GM21529 (cell line): Measurements from ENCODE around the gene HMGCS2.
"Not testable (repeated sequence)": the region's sequence is repeated elsewhere in the genome, so short reads cannot be mapped to it uniquely, and the experiment has no call there.

ENCODE experiments used
- ATAC-seq: cut with Tn5 transposase; IDR thresholded peaks from one replicate; pipeline ENCODE4 v1.9.1; 2021; ENCODE audit not compliant: unreplicated experiment

Gene HMGCS2

GRCh38 chr1:119732465-119733168 is 36.1 kb downstream of the HMGCS2 start:
- no peak for ATAC-seq

DNA sequence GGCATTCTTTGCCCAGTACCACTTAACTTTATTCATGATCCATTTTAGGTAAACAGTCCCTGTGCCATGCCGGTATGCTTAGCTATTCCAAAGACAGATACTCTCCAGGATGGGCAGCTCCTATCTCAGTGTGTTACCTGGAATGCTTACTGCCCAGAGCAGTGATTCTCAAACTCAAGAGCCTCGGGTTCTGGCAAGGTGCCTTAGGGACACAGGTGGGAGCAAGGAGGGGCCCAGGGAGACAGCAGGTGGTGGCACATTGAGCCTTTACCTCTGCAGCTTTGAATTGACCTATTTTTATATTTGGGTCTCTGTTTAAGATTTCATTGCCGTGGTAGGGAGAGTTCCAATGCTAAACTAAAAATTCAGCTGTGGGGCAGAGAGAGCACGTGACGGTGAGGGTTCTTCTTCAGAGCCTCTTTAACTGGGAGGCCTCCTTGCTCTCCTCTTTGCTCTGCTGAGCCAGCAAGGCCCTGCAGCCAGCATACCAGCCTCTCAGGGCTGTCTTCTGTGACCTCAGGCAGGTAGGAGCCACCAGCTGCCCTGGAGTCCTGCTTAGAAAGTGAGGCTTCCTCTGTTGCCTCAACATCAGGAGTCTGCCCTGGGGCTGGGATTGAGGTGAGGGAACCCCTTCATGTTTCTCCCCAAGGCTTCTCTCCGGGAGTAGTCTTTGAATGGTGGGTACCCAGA is 36.8 kb downstream of the HMGCS2 start:
- no peak for ATAC-seq

DNA sequence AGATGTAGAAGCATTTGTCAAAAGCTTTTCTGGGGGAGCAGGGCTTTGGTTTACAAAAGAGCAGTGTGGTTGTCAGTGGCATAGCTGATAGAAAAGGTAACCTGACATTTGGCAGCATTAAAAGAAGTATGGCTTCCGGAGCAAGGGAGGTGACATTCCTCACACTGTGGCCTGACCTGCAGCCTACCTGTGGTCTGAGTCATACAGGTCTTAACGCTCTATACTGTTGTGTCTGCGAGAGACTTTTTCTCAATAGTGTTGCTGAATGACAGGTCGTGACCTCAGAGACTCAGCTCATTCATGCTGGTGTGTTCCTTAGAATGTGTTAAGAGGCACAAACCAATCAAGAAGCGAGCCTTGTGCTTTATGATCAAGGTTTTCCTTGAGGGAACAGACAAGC is 37.6 kb downstream of the HMGCS2 start:
- no peak for ATAC-seq

- ATAC-seq: no peak
Measured at GRCh38 chr1:119729044-119729443, 39.7 kb downstream of the HMGCS2 start.

DNA sequence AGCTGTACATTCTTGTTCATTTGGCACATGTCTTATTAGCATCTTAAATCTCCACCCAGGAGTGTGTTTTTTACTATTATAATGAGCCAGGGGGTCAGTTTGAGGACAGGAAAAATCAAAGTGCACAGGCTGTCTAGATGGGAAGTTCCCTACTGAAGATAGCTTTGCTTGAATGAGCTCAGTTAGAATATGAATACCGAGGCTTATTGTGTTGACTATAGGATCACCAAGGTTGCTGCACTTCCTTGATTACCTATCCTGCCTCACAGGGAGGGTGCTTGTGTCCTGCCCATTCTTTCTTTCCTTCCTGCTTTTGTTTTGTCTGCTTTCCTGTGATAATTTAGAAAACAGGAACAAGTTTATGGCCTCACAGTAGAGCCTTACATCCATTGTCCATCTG is 40.7 kb downstream of the HMGCS2 start:
- ATAC-seq: no peak

DNA sequence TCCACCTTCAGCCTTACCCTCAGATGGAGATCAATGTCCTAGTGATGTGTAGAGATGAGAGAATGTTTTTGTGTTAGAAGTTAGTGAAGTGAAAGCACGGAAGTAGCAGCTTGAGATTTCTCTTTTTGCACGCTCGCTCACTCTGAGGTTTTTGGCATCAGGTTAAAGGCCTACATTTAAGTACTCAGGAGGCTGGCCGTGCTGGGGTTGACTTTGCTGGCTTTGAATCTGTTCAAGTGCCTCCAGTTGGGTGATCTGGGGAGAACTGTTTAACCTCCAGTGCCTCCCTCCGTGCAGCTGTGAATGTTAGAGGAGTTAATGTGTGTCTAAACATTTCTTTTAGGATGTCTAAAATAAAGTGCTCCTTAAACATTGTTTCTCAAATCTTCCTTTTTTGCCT is 43.1 kb downstream of the HMGCS2 start:
- ATAC-seq: no peak

GRCh38 chr1:119724611-119725218 is 44.0 kb downstream of the HMGCS2 start:
- no peak for ATAC-seq

DNA sequence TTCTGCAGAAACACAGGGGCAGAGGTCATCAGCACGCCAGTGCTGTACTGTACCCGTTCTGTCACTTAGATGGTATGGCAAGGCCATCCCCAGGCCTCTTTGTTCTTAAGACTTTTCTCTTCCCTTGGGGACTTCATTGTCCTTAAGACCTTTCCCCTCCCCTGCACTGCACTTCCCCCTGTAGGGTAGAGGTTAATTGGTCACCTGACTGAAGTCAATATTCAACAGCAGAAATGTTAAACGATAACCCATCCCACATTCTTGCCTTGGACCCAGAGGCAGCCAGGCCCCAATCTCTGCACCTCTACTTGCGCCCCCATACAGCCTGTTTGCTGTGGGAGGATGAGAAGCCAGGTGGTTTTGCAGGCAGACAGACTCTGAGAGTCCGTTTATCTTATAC is 46.8 kb downstream of the HMGCS2 start:
- ATAC-seq: no peak

DNA sequence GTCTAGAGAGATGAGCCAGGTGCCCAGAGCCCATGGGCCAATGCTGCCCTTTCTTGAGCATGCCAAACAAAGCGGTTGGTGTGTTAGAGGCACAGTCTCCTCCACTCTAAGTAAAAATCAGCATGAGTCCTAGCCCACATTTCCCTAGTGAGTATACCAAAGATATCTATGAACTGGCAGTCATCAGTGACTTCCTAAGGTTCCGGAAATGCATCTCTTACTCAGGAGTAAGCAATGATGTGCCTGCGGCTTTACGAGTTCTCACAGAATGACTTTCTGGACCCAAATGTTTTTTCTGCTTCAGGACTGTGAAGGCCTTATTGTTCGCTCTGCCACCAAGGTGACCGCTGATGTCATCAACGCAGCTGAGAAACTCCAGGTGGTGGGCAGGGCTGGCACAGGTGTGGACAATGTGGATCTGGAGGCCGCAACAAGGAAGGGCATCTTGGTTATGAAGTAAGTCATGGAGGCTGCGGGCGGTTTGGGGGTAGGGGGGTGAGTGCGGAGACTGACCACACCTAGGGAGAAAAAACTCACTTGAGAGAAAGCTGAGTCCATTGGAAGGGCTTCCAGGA is 47.8 kb downstream of the HMGCS2 start:
- no peak for ATAC-seq

- ATAC-seq: no peak
Measured at GRCh38 chr1:119718972-119719371, 49.7 kb downstream of the HMGCS2 start.

- no peak for ATAC-seq
Measured at GRCh38 chr1:119718409-119718808, 50.3 kb downstream of the HMGCS2 start.

DNA sequence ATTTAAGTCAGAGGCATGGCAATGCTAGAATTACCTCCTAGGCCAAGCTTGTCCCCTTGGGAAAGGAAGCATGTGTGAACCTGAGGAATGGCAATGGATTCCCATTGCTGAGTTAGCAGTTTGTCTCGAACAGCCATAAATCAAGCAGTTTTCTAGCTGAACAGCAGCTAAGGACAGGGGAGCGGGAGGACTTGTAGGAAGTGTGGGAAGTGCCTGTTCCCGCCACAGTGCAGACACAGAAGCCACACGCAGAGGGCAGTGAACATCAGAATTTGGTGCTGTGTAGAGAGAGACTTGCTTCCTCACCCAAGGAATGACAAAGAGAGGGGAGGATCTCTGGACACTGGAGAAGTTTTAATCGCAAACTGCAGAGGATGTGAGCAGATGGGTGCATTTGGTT is 53.2 kb downstream of the HMGCS2 start:
- ATAC-seq: no peak

GRCh38 chr1:119714583-119714982 is 54.1 kb downstream of the HMGCS2 start:
- no peak for ATAC-seq

GRCh38 chr1:119713749-119714456 is 54.8 kb downstream of the HMGCS2 start:
- ATAC-seq: no peak

- ATAC-seq: no peak
Measured at GRCh38 chr1:119713039-119713748, 55.5 kb downstream of the HMGCS2 start.

DNA sequence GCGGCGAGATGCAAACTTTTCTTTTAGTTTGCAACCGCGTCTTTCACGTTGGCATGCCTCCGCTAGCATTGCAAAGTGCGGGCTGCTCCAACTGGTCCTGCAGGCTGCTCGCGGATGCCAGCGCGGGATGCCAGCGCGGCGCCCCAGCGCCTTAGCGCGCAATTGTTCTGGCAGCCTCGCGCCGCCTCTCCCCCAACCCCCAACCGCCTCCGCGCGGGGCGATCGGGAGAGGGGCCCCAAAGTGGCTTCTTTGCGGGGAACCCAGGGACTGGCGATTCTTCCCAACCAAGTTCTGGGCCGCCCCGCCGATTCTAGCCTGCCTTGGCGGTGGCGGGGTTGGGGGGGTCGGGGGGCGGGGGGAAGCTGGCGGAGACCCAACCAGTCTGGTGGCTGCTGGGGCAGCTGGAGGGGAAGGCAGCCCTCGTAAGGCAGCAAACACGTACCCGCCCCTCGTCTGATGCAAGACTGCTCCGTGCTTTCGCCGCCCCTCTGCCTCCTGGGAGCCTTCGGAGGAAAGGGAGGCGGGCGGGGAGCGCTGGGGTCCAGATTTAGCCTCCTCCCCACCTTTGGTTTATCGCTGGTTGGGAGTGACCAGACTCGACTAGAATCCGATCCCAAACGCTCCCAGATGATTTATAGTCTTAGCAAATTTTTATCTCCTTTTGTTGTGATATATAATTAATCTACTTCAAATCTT is 56.2 kb downstream of the HMGCS2 start:
- ATAC-seq: peak; percentile 56

DNA sequence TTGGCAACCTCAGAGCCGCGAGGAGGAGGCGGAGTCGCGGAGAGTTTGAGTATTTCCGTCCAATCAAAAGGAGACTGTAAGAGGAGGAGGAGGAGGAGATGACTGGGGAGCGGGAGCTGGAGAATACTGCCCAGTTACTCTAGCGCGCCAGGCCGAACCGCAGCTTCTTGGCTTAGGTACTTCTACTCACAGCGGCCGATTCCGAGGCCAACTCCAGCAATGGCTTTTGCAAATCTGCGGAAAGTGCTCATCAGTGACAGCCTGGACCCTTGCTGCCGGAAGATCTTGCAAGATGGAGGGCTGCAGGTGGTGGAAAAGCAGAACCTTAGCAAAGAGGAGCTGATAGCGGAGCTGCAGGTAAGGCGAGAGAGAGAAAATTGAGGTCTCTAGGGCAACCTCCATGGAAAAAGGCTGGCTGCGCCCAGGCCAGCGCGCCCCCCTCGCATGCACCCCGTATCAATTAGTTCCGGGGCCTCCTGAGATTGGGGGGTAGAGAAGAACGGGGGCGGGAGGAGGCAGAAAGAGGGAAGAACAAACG is 56.8 kb downstream of the HMGCS2 start, which contains the start of gene PHGDH:
Gene PHGDH (plus strand): TSS at position 131 of the 538 bp plus-strand sequence. CDS start 89 bp downstream, at position 220.
- ATAC-seq: peak; percentile 80

DNA sequence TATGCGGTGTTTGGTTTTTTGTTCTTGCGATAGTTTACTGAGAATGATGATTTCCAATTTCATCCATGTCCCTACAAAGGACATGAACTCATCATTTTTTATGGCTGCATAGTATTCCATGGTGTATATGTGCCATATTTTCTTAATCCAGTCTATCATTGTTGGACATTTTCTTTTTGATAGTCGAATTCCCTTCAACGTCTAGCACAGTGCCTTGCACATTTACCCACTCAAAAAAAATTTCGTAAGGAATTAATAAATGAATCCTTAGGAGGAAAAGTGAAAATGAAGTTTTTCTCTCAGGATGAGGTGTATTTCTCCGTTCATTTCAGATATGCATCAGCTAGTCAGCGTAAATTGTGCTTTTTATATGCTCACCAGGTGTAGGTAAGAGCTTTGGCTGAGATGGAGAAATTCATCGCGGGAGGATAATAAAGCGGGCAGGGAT is 57.3 kb downstream of the HMGCS2 start:
- ATAC-seq: not testable (repeated sequence)

DNA sequence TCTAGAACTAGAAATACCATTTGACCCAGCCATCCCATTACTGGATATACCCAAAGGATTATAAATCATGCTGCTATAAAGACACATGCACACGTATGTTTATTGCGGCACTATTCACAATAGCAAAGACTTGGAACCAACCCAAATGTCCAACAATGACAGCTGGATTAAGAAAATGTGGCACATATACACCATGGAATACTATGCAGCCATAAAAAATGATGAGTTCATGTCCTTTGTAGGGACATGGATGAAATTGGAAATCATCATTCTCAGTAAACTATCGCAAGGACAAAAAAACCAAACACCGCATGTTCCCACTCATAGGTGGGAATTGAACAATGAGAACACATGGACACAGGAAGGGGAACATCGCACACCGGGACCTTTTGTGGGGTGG is 62.1 kb downstream of the HMGCS2 start:
- ATAC-seq: not testable (repeated sequence)
